Effector memory CD8-positive, alpha-beta T cell (primary cell): ENCODE measurements around the gene NDFIP1.
"Not testable (repeated sequence)": the region's sequence is repeated elsewhere in the genome, so short reads cannot be mapped to it uniquely, and the experiment has no call there.

ENCODE experiments used
- ATAC-seq: fragments of 150-1000 bp; cut with Tn5 transposase; replicated peaks from 2 replicates; pipeline ENCODE4 v1.10.0; 2021; ENCODE audit warnings: mild to moderate bottlenecking, moderate library complexity
- DNase-seq, 3 experiments: peaks; one replicate each; pipeline ENCODE4 v3.0.0; 2021
- H3K27ac Mint-ChIP-seq, 2 donors: one replicate each; pipeline ENCODE4 v1.8.0; 2022; ENCODE audit warnings: mild to moderate bottlenecking in 2 of 2, mixed read lengths in 2 of 2, moderate library complexity in 2 of 2
- H3K27me3 Mint-ChIP-seq, 2 donors: one replicate each; pipeline ENCODE4 v1.8.0; 2022; ENCODE audit warnings: mixed read lengths in 2 of 2
- H3K36me3 Mint-ChIP-seq: one replicate; pipeline ENCODE4 v1.8.0; 2022; ENCODE audit warnings: mild to moderate bottlenecking, moderate library complexity, mixed read lengths; ENCODE audit not compliant: insufficient read depth
- H3K4me1 Mint-ChIP-seq, 2 donors: one replicate each; pipeline ENCODE4 v1.8.0; 2022; ENCODE audit warnings: low read depth in 2 of 2, mixed read lengths in 2 of 2
- H3K4me3 Mint-ChIP-seq, 2 donors: one replicate each; pipeline ENCODE4 v1.8.0; 2022; ENCODE audit warnings: mild to moderate bottlenecking in 2 of 2, mixed read lengths in 2 of 2, moderate library complexity in 2 of 2
- H3K9me3 Mint-ChIP-seq, 2 donors: one replicate each; pipeline ENCODE4 v1.8.0; 2022; ENCODE audit warnings: mixed read lengths in 2 of 2

NDFIP1 gene

GRCh38 chr5:142079306-142079721 lies 29.3 kb upstream of the NDFIP1 start:
- H3K4me1 Mint-ChIP-seq: peaks cover 0 to 1% of the 10 kb centered on the region in 2 donors
- no peaks in the 10 kb centered on the region for H3K36me3 Mint-ChIP-seq
- no peak overlapping the region for H3K4me3 Mint-ChIP-seq
- no peak for DNase-seq
- H3K27ac Mint-ChIP-seq: no peak overlapping the region
- H3K9me3 Mint-ChIP-seq: no peaks in the 10 kb centered on the region
- no peak for ATAC-seq
- H3K27me3 Mint-ChIP-seq: peaks cover 0 to 2% of the 10 kb centered on the region in 2 donors

GRCh38 chr5:142080248-142080647 lies 28.3 kb upstream of the NDFIP1 start:
- no peaks in the 10 kb centered on the region for H3K36me3 Mint-ChIP-seq
- H3K27ac Mint-ChIP-seq: no peak overlapping the region
- H3K4me1 Mint-ChIP-seq: peaks cover 1 to 4% of the 10 kb centered on the region in 2 donors
- H3K9me3 Mint-ChIP-seq: no peaks in the 10 kb centered on the region
- ATAC-seq: no peak
- no peak for DNase-seq
- no peak overlapping the region for H3K4me3 Mint-ChIP-seq
- peaks cover 0 to 10% of the 10 kb centered on the region in 2 donors for H3K27me3 Mint-ChIP-seq

- H3K4me1 Mint-ChIP-seq: peaks cover 1 to 4% of the 10 kb centered on the region in 2 donors
- no peak for DNase-seq
- H3K4me3 Mint-ChIP-seq: no peak overlapping the region
- no peak overlapping the region for H3K27ac Mint-ChIP-seq
- no peaks in the 10 kb centered on the region for H3K9me3 Mint-ChIP-seq
- H3K27me3 Mint-ChIP-seq: peaks cover 0 to 10% of the 10 kb centered on the region in 2 donors
- H3K36me3 Mint-ChIP-seq: no peaks in the 10 kb centered on the region
- no peak for ATAC-seq
Measured at GRCh38 chr5:142082182-142082781, 26.3 kb upstream of the NDFIP1 start.

GRCh38 chr5:142086229-142086628 lies 22.4 kb upstream of the NDFIP1 start:
- Mint-ChIP-seq H3K36me3 (no peaks in the 10 kb centered on the region), H3K4me3 (no peak overlapping the region), H3K4me1 (peaks cover 4 to 10% of the 10 kb centered on the region in 2 donors), H3K27ac (no peak overlapping the region), H3K27me3 (peaks cover 0 to 10% of the 10 kb centered on the region in 2 donors), H3K9me3 (no peaks in the 10 kb centered on the region)
- DNase-seq: no peak
- no peak for ATAC-seq

- ATAC-seq (no peak), DNase-seq (no peak)
- Mint-ChIP-seq H3K27ac (no peak overlapping the region), H3K27me3 (peaks cover 0 to 10% of the 10 kb centered on the region in 2 donors), H3K9me3 (no peaks in the 10 kb centered on the region), H3K4me3 (no peak overlapping the region), H3K36me3 (no peaks in the 10 kb centered on the region), H3K4me1 (peaks cover 4 to 10% of the 10 kb centered on the region in 2 donors)
Measured at GRCh38 chr5:142086679-142087078, 21.9 kb upstream of the NDFIP1 start.

- Mint-ChIP-seq H3K36me3 (no peaks in the 10 kb centered on the region), H3K9me3 (no peaks in the 10 kb centered on the region), H3K4me1 (peaks cover 4 to 10% of the 10 kb centered on the region in 2 donors), H3K27ac (no peak overlapping the region), H3K27me3 (peaks cover 0 to 10% of the 10 kb centered on the region in 2 donors), H3K4me3 (peak overlapping the region in 1 of 2 donors; percentile 37)
- peak; percentile 63 for ATAC-seq
- no peak for DNase-seq
Measured at GRCh38 chr5:142087920-142088679, 20.5 kb upstream of the NDFIP1 start.

- not testable (repeated sequence) for H3K36me3 Mint-ChIP-seq, H3K27ac Mint-ChIP-seq, DNase-seq, ATAC-seq, H3K4me1 Mint-ChIP-seq, H3K4me3 Mint-ChIP-seq, H3K9me3 Mint-ChIP-seq
- H3K27me3 Mint-ChIP-seq: peaks cover 0 to 10% of the 10 kb centered on the region in 2 donors
Measured at GRCh38 chr5:142088855-142089479, 19.6 kb upstream of the NDFIP1 start.

GRCh38 chr5:142091012-142091411 lies 17.6 kb upstream of the NDFIP1 start:
- H3K27ac Mint-ChIP-seq: no peak overlapping the region
- no peak overlapping the region for H3K4me3 Mint-ChIP-seq

GRCh38 chr5:142091922-142092321 lies 16.7 kb upstream of the NDFIP1 start:
- Mint-ChIP-seq H3K36me3 (peaks cover 5% of the 10 kb centered on the region), H3K4me1 (peaks cover 13 to 21% of the 10 kb centered on the region in 2 donors), H3K9me3 (no peaks in the 10 kb centered on the region), H3K4me3 (no peak overlapping the region), H3K27ac (no peak overlapping the region), H3K27me3 (no peaks in the 10 kb centered on the region)
- DNase-seq (no peak), ATAC-seq (no peak)

More at GRCh38 chr5:142091012-142091411, 17.6 kb upstream of the NDFIP1 start:
- ATAC-seq: no peak
- Mint-ChIP-seq H3K36me3 (peaks cover 5% of the 10 kb centered on the region), H3K27me3 (no peaks in the 10 kb centered on the region), H3K4me1 (peaks cover 13 to 21% of the 10 kb centered on the region in 2 donors), H3K9me3 (no peaks in the 10 kb centered on the region)
- no peak for DNase-seq

GRCh38 chr5:142095035-142095434 lies 13.5 kb upstream of the NDFIP1 start:
- ATAC-seq: no peak
- Mint-ChIP-seq H3K27ac (peak overlapping the region; percentile 88 to 94), H3K9me3 (no peaks in the 10 kb centered on the region), H3K4me3 (peak overlapping the region; percentile 41 to 63), H3K27me3 (no peaks in the 10 kb centered on the region), H3K36me3 (peaks cover 5% of the 10 kb centered on the region), H3K4me1 (peaks cover 11 to 13% of the 10 kb centered on the region in 2 donors)
- DNase-seq: no peak

GRCh38 chr5:142095651-142096330 lies 12.8 kb upstream of the NDFIP1 start:
- Mint-ChIP-seq H3K27ac (peak overlapping the region; percentile 88 to 94), H3K4me1 (peaks cover 11 to 13% of the 10 kb centered on the region in 2 donors), H3K36me3 (peaks cover 5% of the 10 kb centered on the region), H3K9me3 (no peaks in the 10 kb centered on the region), H3K27me3 (no peaks in the 10 kb centered on the region), H3K4me3 (peak overlapping the region; percentile 41 to 63)
- DNase-seq: peak; percentile 65 to 70 (median 65)
- peak; percentile 98 for ATAC-seq

- Mint-ChIP-seq H3K4me3 (no peak overlapping the region), H3K27me3 (no peaks in the 10 kb centered on the region), H3K9me3 (no peaks in the 10 kb centered on the region), H3K36me3 (peaks cover 5% of the 10 kb centered on the region), H3K27ac (peak overlapping the region; percentile 88 to 94), H3K4me1 (peaks cover 11 to 13% of the 10 kb centered on the region in 2 donors)
- DNase-seq (no peak), ATAC-seq (no peak)
Measured at GRCh38 chr5:142096382-142096781, 12.2 kb upstream of the NDFIP1 start.

GRCh38 chr5:142097681-142098080 lies 10.9 kb upstream of the NDFIP1 start:
- H3K4me3 Mint-ChIP-seq: no peak overlapping the region
- DNase-seq (no peak), ATAC-seq (no peak)
- H3K27ac Mint-ChIP-seq: peak overlapping the region; percentile 55 to 77
- no peaks in the 10 kb centered on the region for H3K9me3 Mint-ChIP-seq
- no peaks in the 10 kb centered on the region for H3K27me3 Mint-ChIP-seq
- H3K4me1 Mint-ChIP-seq: peaks cover 11 to 13% of the 10 kb centered on the region in 2 donors
- H3K36me3 Mint-ChIP-seq: peaks cover 5% of the 10 kb centered on the region
